Lung (tissue), 16 donors: ENCODE data around the gene TMEM200C. TPM values are rescaled to one million over a fixed set of nuclear protein-coding genes. Genes with fewer than 3 reads are reported as not detected.
A peak's percentile ranks its signal among the peaks of the same experiment; 100 is the strongest.

Experiments used
- ATAC-seq: fragments of 200-7000 bp; cut with Tn5 transposase; one replicate; pipeline ENCODE4 v1.9.1; 2020; ENCODE audit warnings: moderate number of reproducible peaks; ENCODE audit not compliant: insufficient read depth, low FRiP score
- DNase-seq, 3 donors: peaks; one replicate each; pipeline ENCODE4 v3.0.0-alpha.2; 2013 to 2017
- H3K27ac ChIP-seq, 2 donors: one replicate each; pipeline ENCODE4 v1.5.1; 2013; ENCODE audit warnings: mild to moderate bottlenecking in 2 of 2, moderate library complexity in 2 of 2, control low read depth in 1 of 2, inconsistent platforms in 1 of 2, low read depth in 1 of 2, low read length in 1 of 2
- H3K27me3 ChIP-seq, 3 donors: one replicate each; pipeline ENCODE4 v1.5.1; 2013; ENCODE audit warnings: low read length in 2 of 3; ENCODE audit not compliant: control insufficient read depth in 3 of 3, insufficient read depth in 3 of 3
- H3K36me3 ChIP-seq, 4 donors: one replicate each; pipeline ENCODE4 v1.5.1; 2013; ENCODE audit warnings: low read length in 4 of 4, mild to moderate bottlenecking in 1 of 4, moderate library complexity in 1 of 4; ENCODE audit not compliant: control insufficient read depth in 4 of 4, insufficient read depth in 4 of 4
- H3K4me1 ChIP-seq, 5 donors: one replicate each; pipeline ENCODE4 v1.5.1; 2013; ENCODE audit warnings: low read length in 5 of 5, mild to moderate bottlenecking in 2 of 5, moderate library complexity in 1 of 5; ENCODE audit not compliant: control insufficient read depth in 5 of 5, insufficient read depth in 5 of 5
- H3K4me3 ChIP-seq: one replicate; pipeline ENCODE4 v1.5.1; 2013; ENCODE audit warnings: mild to moderate bottlenecking, control low read depth, moderate library complexity
- H3K9ac ChIP-seq, 2 donors: one replicate each; pipeline ENCODE4 v1.5.1; 2013; ENCODE audit warnings: low read length in 2 of 2, control low read depth in 1 of 2; ENCODE audit not compliant: insufficient read depth in 1 of 2
- H3K9me3 ChIP-seq, 4 donors: one replicate each; pipeline ENCODE4 v1.5.1; 2013; ENCODE audit warnings: low read length in 3 of 4, mild to moderate bottlenecking in 1 of 4, moderate library complexity in 1 of 4; ENCODE audit not compliant: control insufficient read depth in 4 of 4, insufficient read depth in 3 of 4
- CTCF ChIP-seq: IDR thresholded peaks from 2 replicates; pipeline ENCODE4 v1.5.1; 2012; ENCODE audit warnings: mild to moderate bottlenecking; ENCODE audit errors: control extremely low read depth, extremely low read depth
- WGBS, 2 donors: extraction: QIAGEN DNeasy Blood & Tissue Kit; methylation state at CpG; one replicate each; pipeline ENCODE4 v1.1.7; 2013; 5-methylcytosine and 5-hydroxymethylcytosine counted together
- long read RNA-seq, 5 donors: transcript quantifications; one replicate each; lab custom pipeline, GENCODE V29; 2026
- polyA plus RNA-seq, 2 donors: library from polyadenylated mRNA; stranded (reverse); fragments of 200-250 nt; gene quantifications; one replicate each; pipeline ENCODE4 v1.2.1, GENCODE V29; 2013
- total RNA-seq, 2 donors: library from RNA; depleted of rRNA in 1 of 2; stranded (reverse); fragments of >200 nt in 1 of 2; gene quantifications; one replicate each; pipeline ENCODE4 v1.2.1, GENCODE V29; 2014 to 2021
- donor health status: control.
- donor health status: control.
- donor health status: Bipolar disorder and iron deficiency.
- donor health status: healthy.
- donor health status: DM: yes; HTN: yes; CAD: no.

TMEM200C gene
- 1 to 10 TPM in 1 of 2 donors, under 1 TPM in 1; 0.57 to 1.3 TPM for total RNA-seq
- under 1 TPM; 0.12 to 0.21 TPM for polyA plus RNA-seq
- long read RNA-seq, donor 1, full-length matches to known transcripts: 5 of 5 reads
- long read RNA-seq, donor 1, partial matches to known transcripts: 0 of 5 reads
- long read RNA-seq, donor 1, other reads (novel, unspliced or antisense): 0 of 5 reads
- long read RNA-seq, donor 2, partial matches to known transcripts: 0 of 2 reads
- long read RNA-seq, donor 2, other reads (novel, unspliced or antisense): 0 of 2 reads
- long read RNA-seq, donor 3: 0 reads
- long read RNA-seq, donor 4, partial matches to known transcripts: 0 of 2 reads
- long read RNA-seq, donor 4, other reads (novel, unspliced or antisense): 0 of 2 reads
- long read RNA-seq, donor 5, transcript TMEM200C-201 (1 exons, 1,920 nt): major isoform, 5 of 5 reads
- long read RNA-seq, donor 5, partial matches to known transcripts: 0 of 5 reads
- long read RNA-seq, donor 5, other reads (novel, unspliced or antisense): 0 of 5 reads

DNA sequence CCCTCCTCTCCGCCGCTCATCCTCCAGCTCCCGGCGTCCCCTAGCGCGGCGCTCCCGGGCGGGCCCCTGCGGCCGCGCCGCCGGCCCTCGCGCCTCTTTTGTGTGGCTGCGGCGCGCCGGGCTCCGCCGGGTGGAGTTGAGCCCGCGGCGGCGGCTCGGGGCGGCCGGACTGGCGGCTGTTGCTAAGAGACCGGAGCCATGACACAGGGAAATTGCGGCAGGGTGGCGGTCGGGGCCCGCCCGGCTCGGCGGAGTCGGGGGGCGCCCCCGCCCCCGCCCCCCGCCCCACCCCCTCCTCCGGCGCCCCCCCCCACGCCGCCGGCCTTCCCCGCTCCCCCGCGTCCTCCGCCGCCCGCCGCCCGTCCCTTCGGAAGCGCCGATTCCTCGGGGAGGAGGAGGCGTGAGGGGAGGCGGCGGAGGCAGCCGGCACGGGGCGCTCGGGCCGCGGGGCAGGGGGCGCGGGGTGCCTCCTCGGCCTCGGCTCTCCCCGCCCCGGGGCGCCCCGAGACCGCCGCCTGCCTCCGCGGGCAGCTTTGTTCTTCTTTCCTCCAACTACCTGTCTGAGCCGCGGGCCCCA is at the start of gene TMEM200C:
Gene TMEM200C (minus strand): TSS at position 224 of the 577 bp plus-strand sequence. CDS start 3,459 bp downstream, outside the sequence.
- peak; percentile 69 to 77 (median 74) for DNase-seq
- peaks cover 0 to 48% (median 11%) of the 10 kb centered on the region in 3 donors for H3K27me3 ChIP-seq
- ATAC-seq: peak; percentile 11
- H3K4me1 ChIP-seq: peaks cover 0 to 49% (median 8%) of the 10 kb centered on the region in 5 donors
- H3K4me3 ChIP-seq: peak within 1 kb of the TSS; percentile 2
- peaks cover 0 to 11% (median 0%) of the 10 kb centered on the region in 4 donors for H3K9me3 ChIP-seq
- peak within 1 kb of the TSS; percentile 63 to 71 for H3K9ac ChIP-seq
- TF ChIP-seq CTCF: no peak
- peak within 1 kb of the TSS in 1 of 2 donors; percentile 43 for H3K27ac ChIP-seq
- WGBS, 2 donors: 0 to 1% methylated on average over 40 to 81 of the region's 83 CpGs
- peaks cover 0 to 4% (median 0%) of the 10 kb centered on the region in 4 donors for H3K36me3 ChIP-seq

DNA sequence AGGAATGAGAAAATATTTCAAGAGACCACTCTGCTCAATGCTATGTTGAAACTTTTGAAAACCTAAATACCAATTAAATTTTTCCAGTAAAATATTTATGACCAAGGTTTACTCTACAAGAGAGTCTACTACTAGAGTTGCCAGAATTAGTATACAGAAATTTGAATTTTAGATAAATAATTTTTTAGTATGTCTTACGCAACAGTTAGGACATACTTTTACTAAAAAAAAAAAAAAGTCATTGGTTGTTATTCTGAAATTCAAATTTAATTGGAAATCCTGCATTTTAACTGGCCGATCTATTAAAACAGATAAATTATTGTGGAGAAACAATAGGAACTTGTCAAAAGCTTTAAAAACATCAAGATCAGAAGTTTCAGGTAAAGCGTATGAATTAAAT is 49.1 kb upstream of the TMEM200C start:
- H3K9ac ChIP-seq: no peak overlapping the region
- peaks cover 0 to 3% (median 0%) of the 10 kb centered on the region in 3 donors for H3K27me3 ChIP-seq
- H3K4me1 ChIP-seq: peaks cover 0 to 6% (median 0%) of the 10 kb centered on the region in 5 donors
- no peak overlapping the region for H3K4me3 ChIP-seq
- no peak overlapping the region for H3K27ac ChIP-seq
- 76 to 94% methylated on average over 3 of the region's 3 CpGs for WGBS, 2 donors
- ATAC-seq (no peak), DNase-seq (no peak)
- no peaks in the 10 kb centered on the region for H3K9me3 ChIP-seq
- no peak for TF ChIP-seq CTCF
- H3K36me3 ChIP-seq: no peaks in the 10 kb centered on the region

- Histone ChIP-seq H3K4me3 (no peak overlapping the region), H3K9me3 (no peaks in the 10 kb centered on the region), H3K9ac (no peak overlapping the region), H3K4me1 (peaks cover 0 to 6% (median 0%) of the 10 kb centered on the region in 5 donors), H3K27me3 (peaks cover 0 to 3% (median 0%) of the 10 kb centered on the region in 3 donors), H3K27ac (no peak overlapping the region), H3K36me3 (no peaks in the 10 kb centered on the region)
- WGBS, 2 donors: 45 to 46% methylated on average over 5 of the region's 5 CpGs
- ATAC-seq (no peak), DNase-seq (peak; percentile 64 to 76 (median 70))
- no peak for TF ChIP-seq CTCF
Observed at GRCh38 chr18:5943514-5943913, 48.2 kb upstream of the TMEM200C start.
